GM12891 (cell line): Measurements from ENCODE around the gene IL17RD.

Experiments used
- PAX5 ChIP-seq: IDR thresholded peaks from 2 replicates; pipeline ENCODE4 v1.6.1; 2011; ENCODE audit warnings: low read length, moderate library complexity, mild to moderate bottlenecking; ENCODE audit not compliant: insufficient read depth, severe bottlenecking
- POLR2A ChIP-seq: IDR thresholded peaks from 2 replicates; pipeline ENCODE4 v1.6.1; 2011; ENCODE audit warnings: low read depth, low read length, control low read depth
- POLR2AphosphoS5 ChIP-seq: IDR thresholded peaks from 2 replicates; pipeline ENCODE4 v1.6.1; 2011; ENCODE audit warnings: low read depth, low read length, control low read depth
- POU2F2 ChIP-seq: IDR thresholded peaks from 2 replicates; pipeline ENCODE4 v1.6.1; 2011; ENCODE audit warnings: low read depth, mild to moderate bottlenecking, control low read depth, low read length, moderate library complexity
- SPI1 ChIP-seq: IDR thresholded peaks from 2 replicates; pipeline ENCODE4 v1.6.1; 2011; ENCODE audit warnings: low read depth, low read length, control low read depth
- TAF1 ChIP-seq: IDR thresholded peaks from 2 replicates; pipeline ENCODE4 v1.6.1; 2011; ENCODE audit warnings: low read depth, low read length, control low read depth

- TF ChIP-seq POU2F2 (no peak), POLR2A (no peak), POLR2AphosphoS5 (no peak), TAF1 (no peak), SPI1 (no peak), PAX5 (no peak)
Observed at GRCh38 chr3:57127891-57128518, 37.1 kb downstream of the IL17RD start.
